Central memory CD8-positive, alpha-beta T cell (primary cell): ENCODE data around the gene CLMN.
A peak's percentile ranks its signal among the peaks of the same experiment; 100 is the strongest.

Source experiments
- ATAC-seq: fragments of 150-1000 bp; cut with Tn5 transposase; replicated peaks from 2 replicates; pipeline ENCODE4 v1.10.0; 2022; ENCODE audit warnings: mild to moderate bottlenecking, moderate FRiP score, moderate number of reproducible peaks; ENCODE audit not compliant: poor library complexity, severe bottlenecking; ENCODE audit errors: extremely low read depth
- DNase-seq, 2 donors: peaks; one replicate each; pipeline ENCODE4 v3.0.0; 2021; ENCODE audit warnings: low spot score in 2 of 2
- H3K27ac Mint-ChIP-seq: one replicate; pipeline ENCODE4 v1.8.0; 2022; ENCODE audit warnings: low read depth, mild to moderate bottlenecking, moderate library complexity, mixed read lengths
- H3K27me3 Mint-ChIP-seq: one replicate; pipeline ENCODE4 v1.8.0; 2022; ENCODE audit warnings: mixed read lengths
- H3K36me3 Mint-ChIP-seq: one replicate; pipeline ENCODE4 v1.8.0; 2022; ENCODE audit warnings: mild to moderate bottlenecking, moderate library complexity, mixed read lengths; ENCODE audit not compliant: insufficient read depth
- H3K4me1 Mint-ChIP-seq: one replicate; pipeline ENCODE4 v1.8.0; 2022; ENCODE audit warnings: mixed read lengths
- H3K4me3 Mint-ChIP-seq: one replicate; pipeline ENCODE4 v1.8.0; 2022; ENCODE audit warnings: mild to moderate bottlenecking, moderate library complexity, mixed read lengths
- H3K9me3 Mint-ChIP-seq: one replicate; pipeline ENCODE4 v1.8.0; 2022; ENCODE audit warnings: mixed read lengths

The CLMN gene

GRCh38 chr14:95162641-95163040 is 157.1 kb downstream of the CLMN start:
- ATAC-seq: no peak
- no peak for DNase-seq
- H3K4me1 Mint-ChIP-seq: peaks cover 7% of the 10 kb centered on the region
- no peaks in the 10 kb centered on the region for H3K27me3 Mint-ChIP-seq
- H3K27ac Mint-ChIP-seq: no peak overlapping the region
- peaks cover 9% of the 10 kb centered on the region for H3K36me3 Mint-ChIP-seq
- peaks cover 6% of the 10 kb centered on the region for H3K9me3 Mint-ChIP-seq
- H3K4me3 Mint-ChIP-seq: no peak overlapping the region

DNA sequence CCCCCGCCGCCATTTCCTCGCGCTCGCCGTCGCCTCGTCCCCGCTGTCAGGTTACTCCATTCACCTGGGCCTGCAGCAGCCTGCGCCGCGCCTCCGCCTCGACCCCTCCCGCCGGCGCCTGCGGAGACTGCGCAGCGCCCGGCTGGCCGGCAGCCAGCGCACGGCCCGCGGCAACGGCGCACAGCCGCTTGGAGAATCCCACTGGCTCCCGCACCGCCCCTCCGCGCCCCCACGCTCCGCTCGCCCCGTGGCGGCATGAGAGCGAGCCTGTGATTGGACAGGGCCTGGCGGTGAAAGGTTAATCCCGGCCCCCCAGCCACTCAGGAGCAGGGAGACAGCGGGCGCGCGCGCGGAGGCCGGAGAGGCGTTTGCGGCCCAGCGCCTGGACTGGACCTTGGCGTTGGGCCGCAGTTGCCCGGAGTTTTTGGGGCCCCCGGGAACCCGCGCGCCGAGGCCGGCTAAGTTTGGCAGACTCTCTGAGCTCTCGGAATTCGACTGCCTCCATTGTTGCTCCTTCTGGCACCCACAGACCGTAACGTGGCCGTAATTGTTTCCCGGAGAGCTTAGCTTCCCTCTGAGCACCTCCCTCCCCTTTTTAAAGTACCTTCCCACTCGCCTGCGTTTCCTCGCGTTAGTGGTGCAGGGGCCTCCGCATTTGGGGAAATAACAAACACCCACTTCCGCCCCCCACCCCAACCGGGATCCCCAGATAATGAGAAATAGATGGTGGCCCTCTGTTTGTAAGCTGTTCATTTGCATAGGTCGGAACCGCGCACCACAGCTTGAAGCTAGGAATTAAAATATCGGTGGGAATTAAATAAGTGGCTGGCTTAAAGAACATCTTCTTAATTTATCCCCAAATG is 162.2 kb downstream of the CLMN start, which contains the start of gene DICER1:
Gene DICER1, minus strand, starts transcription at position 203 of the 863 bp plus-strand sequence. CDS start 24,071 bp downstream, outside the sequence.
- peak within 1 kb of the TSS; percentile 96 for H3K4me3 Mint-ChIP-seq
- H3K27ac Mint-ChIP-seq: peak within 1 kb of the TSS; percentile 96
- DNase-seq (peak; percentile 90 to 94), ATAC-seq (peak; percentile 75)
- peaks cover 15% of the 10 kb centered on the region for H3K36me3 Mint-ChIP-seq
- no peaks in the 10 kb centered on the region for H3K27me3 Mint-ChIP-seq
- peaks cover 44% of the 10 kb centered on the region for H3K4me1 Mint-ChIP-seq
- H3K9me3 Mint-ChIP-seq: no peaks in the 10 kb centered on the region

DNA sequence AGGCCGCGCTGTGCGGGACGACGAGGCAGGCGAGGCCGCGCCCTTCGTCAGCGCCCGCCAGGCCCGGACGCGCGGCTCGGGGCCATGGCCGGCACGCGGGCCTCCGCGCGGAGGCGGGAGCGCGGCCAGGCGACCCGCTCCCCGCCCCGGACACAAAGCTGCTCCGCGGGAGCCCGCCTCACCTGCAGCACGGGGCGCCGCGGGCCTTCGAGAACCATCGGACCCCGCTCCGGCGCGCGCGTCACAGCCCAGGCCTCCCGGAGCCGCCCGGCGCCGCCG is 162.7 kb downstream of the CLMN start:
- no peak for DNase-seq
- Mint-ChIP-seq H3K4me3 (peak overlapping the region; percentile 96), H3K4me1 (peaks cover 49% of the 10 kb centered on the region), H3K27me3 (no peaks in the 10 kb centered on the region), H3K27ac (peak overlapping the region; percentile 96), H3K36me3 (peaks cover 15% of the 10 kb centered on the region), H3K9me3 (no peaks in the 10 kb centered on the region)
- ATAC-seq: peak; percentile 31

GRCh38 chr14:95156161-95157047 is 163.3 kb downstream of the CLMN start:
- H3K27me3 Mint-ChIP-seq: no peaks in the 10 kb centered on the region
- peak overlapping the region; percentile 96 for H3K4me3 Mint-ChIP-seq
- H3K36me3 Mint-ChIP-seq: peaks cover 15% of the 10 kb centered on the region
- no peak overlapping the region for H3K27ac Mint-ChIP-seq
- peak; percentile 29 to 44 for DNase-seq
- ATAC-seq: peak; percentile 30
- peaks cover 55% of the 10 kb centered on the region for H3K4me1 Mint-ChIP-seq
- no peaks in the 10 kb centered on the region for H3K9me3 Mint-ChIP-seq

DNA sequence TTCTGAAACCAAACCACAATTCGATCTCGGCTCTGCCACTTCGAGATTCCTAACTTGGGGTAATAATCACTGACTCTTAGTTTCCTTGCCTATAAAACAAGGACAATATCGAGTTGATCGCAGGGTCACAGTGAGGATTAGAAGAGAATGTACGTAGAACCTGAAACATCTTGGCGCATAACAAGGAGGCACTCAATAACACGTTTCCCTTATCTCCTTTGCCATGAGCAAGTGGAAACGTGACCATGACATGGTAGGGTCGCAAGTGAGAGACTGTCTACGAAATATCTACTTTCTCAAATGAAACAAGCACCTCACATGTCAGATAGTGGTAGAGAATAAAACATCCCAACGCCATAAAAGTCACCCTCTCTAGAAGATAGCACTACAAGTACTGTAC is 164.7 kb downstream of the CLMN start:
- Mint-ChIP-seq H3K27ac (peak overlapping the region; percentile 58), H3K9me3 (no peaks in the 10 kb centered on the region), H3K4me3 (peak overlapping the region; percentile 96), H3K27me3 (no peaks in the 10 kb centered on the region), H3K4me1 (peaks cover 66% of the 10 kb centered on the region), H3K36me3 (peaks cover 15% of the 10 kb centered on the region)
- ATAC-seq (no peak), DNase-seq (no peak)

DNA sequence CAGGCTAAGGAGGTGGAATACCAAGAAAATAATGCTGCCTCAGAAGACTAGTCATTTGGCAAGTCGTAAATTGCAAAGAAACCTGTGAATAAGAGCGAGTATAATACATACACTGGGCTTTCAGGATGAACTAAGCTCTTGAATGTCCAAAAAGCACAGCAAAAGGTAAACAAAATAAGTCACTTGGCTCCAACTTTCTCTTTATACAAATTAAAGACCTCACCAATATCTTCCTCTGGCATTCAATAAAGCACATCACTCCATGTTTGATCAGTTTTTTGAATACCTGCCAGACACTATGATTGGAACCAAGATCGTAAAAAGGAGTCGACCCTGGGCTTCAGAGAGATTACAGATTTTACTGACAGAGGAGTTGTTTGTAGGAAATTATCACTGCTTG is 165.8 kb downstream of the CLMN start:
- no peak overlapping the region for H3K27ac Mint-ChIP-seq
- no peaks in the 10 kb centered on the region for H3K27me3 Mint-ChIP-seq
- H3K9me3 Mint-ChIP-seq: no peaks in the 10 kb centered on the region
- peaks cover 76% of the 10 kb centered on the region for H3K4me1 Mint-ChIP-seq
- H3K4me3 Mint-ChIP-seq: peak overlapping the region; percentile 5
- peaks cover 14% of the 10 kb centered on the region for H3K36me3 Mint-ChIP-seq
- no peak for DNase-seq
- no peak for ATAC-seq

DNA sequence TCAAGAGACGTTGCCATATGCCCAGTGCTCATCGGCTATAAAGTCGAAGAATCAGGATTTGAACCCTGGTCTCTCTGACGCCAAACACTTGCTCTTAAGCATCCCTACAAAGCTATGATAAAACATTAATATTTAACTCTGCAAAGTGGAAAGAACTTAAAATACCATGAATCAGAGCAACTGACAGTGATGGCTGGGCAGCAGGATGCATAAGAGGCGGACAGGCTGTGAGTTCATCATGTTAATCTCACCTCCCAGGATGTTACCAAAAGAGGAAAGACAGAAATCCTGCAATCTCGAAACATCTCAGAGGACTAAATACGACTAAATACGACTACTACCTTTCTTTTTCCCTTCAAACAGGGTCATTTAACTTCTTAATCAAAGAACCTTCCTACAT is 168.1 kb downstream of the CLMN start:
- no peaks in the 10 kb centered on the region for H3K27me3 Mint-ChIP-seq
- no peak overlapping the region for H3K27ac Mint-ChIP-seq
- no peak for ATAC-seq
- DNase-seq: no peak
- H3K4me3 Mint-ChIP-seq: no peak overlapping the region
- H3K4me1 Mint-ChIP-seq: peaks cover 91% of the 10 kb centered on the region
- no peaks in the 10 kb centered on the region for H3K9me3 Mint-ChIP-seq
- peaks cover 2% of the 10 kb centered on the region for H3K36me3 Mint-ChIP-seq

DNA sequence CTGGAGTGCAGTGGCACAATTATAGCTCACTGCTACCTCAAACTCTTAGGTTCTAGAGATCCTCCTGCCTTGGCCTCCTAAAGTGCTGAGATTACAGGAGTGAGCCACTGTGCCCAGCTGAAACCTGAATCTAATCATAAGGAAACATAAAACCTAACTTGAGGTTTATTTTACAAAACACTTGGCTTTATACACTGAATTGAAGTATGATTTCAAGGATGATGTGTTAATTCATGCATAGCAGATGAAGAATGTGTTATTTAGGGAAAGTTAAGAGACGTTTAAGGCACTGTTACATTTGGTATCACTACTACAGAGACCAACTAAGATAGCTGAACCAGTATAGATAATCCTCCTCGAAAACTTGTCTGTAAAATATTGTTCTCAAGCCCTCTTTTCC is 168.8 kb downstream of the CLMN start:
- DNase-seq: no peak
- Mint-ChIP-seq H3K4me3 (no peak overlapping the region), H3K27ac (no peak overlapping the region), H3K9me3 (no peaks in the 10 kb centered on the region), H3K27me3 (no peaks in the 10 kb centered on the region), H3K36me3 (peaks cover 2% of the 10 kb centered on the region), H3K4me1 (peaks cover 91% of the 10 kb centered on the region)
- ATAC-seq: no peak

- H3K9me3 Mint-ChIP-seq: peaks cover 8% of the 10 kb centered on the region
- H3K27ac Mint-ChIP-seq: no peak overlapping the region
- no peaks in the 10 kb centered on the region for H3K27me3 Mint-ChIP-seq
- no peak for ATAC-seq
- peaks cover 5% of the 10 kb centered on the region for H3K36me3 Mint-ChIP-seq
- no peak for DNase-seq
- peaks cover 85% of the 10 kb centered on the region for H3K4me1 Mint-ChIP-seq
- H3K4me3 Mint-ChIP-seq: no peak overlapping the region
These were observed 170.3 kb downstream of the CLMN start for GRCh38 chr14:95149441-95149840.

GRCh38 chr14:95147597-95147996 is 172.1 kb downstream of the CLMN start:
- DNase-seq: no peak
- no peak for ATAC-seq
- Mint-ChIP-seq H3K4me1 (peaks cover 85% of the 10 kb centered on the region), H3K36me3 (peaks cover 3% of the 10 kb centered on the region), H3K9me3 (peaks cover 8% of the 10 kb centered on the region), H3K4me3 (no peak overlapping the region), H3K27ac (no peak overlapping the region), H3K27me3 (no peaks in the 10 kb centered on the region)

DNA sequence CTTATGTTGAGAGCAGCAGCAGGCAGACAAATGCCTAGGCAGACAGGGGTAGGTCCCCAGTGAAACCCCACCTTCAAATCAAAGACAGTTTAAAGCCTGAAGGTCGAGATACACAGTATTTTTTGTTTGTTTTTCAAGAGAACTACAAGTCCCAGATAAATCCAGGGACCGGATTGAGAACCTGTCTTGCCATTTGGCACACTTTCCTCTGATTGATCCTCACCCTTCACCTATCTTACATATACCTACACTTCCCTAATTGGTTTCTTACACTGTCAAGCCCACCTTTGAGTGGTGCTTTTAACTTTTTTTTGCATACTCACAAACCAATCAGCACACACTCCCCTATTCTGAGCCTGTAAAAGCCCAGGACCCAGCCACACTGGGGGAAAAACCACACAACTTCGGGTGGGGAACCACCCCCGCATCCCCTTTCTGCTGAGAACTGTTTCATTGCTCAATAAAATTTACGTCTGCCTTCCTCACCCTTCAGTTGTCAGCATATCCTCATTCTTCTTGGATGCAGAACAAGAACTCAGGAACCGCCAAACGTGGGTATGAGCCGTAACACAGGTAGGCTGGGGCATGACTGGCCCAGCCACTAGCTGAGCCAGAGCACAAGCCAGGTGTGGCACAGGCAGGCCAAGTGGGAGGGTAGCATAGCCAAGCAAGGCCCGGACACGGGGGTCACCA is 173.5 kb downstream of the CLMN start:
- Mint-ChIP-seq H3K4me1 (peaks cover 81% of the 10 kb centered on the region), H3K36me3 (peaks cover 3% of the 10 kb centered on the region), H3K9me3 (peaks cover 8% of the 10 kb centered on the region), H3K27me3 (no peaks in the 10 kb centered on the region), H3K4me3 (no peak overlapping the region), H3K27ac (no peak overlapping the region)
- ATAC-seq (no peak), DNase-seq (no peak)

DNA sequence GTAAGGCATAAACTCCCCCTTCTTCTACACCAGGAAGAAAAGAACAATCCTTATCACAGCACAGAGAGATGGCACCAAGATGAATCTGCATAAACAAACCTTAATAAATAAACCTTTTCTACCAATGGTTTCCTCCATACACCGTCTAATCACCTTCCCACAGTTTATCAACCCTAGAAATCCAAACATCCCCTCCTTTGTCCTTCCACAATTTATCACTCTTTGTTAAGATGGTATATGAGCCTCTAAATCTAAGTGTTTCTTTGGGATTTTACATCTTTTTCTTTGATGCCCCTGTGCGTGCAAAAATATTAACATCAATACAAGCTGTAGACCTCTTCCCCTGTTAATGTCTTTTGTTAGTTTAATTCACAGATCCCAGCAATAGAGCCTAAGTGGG is 174.9 kb downstream of the CLMN start:
- Mint-ChIP-seq H3K9me3 (peaks cover 8% of the 10 kb centered on the region), H3K27ac (peak overlapping the region; percentile 78), H3K36me3 (peaks cover 3% of the 10 kb centered on the region), H3K27me3 (no peaks in the 10 kb centered on the region), H3K4me1 (peaks cover 75% of the 10 kb centered on the region), H3K4me3 (no peak overlapping the region)
- DNase-seq: no peak
- no peak for ATAC-seq
